Erythroblast (primary cell): Measurements from ENCODE around the gene SIRPD.

Source experiments
- GATA1 ChIP-seq: IDR thresholded peaks from 2 replicates; pipeline ENCODE4 v1.6.1; 2011; ENCODE audit warnings: low read depth, mild to moderate bottlenecking, control low read depth, low read length, moderate library complexity
- POLR2A ChIP-seq: IDR thresholded peaks from 2 replicates; pipeline ENCODE4 v1.6.1; 2011; ENCODE audit warnings: mild to moderate bottlenecking, low read length

DNA sequence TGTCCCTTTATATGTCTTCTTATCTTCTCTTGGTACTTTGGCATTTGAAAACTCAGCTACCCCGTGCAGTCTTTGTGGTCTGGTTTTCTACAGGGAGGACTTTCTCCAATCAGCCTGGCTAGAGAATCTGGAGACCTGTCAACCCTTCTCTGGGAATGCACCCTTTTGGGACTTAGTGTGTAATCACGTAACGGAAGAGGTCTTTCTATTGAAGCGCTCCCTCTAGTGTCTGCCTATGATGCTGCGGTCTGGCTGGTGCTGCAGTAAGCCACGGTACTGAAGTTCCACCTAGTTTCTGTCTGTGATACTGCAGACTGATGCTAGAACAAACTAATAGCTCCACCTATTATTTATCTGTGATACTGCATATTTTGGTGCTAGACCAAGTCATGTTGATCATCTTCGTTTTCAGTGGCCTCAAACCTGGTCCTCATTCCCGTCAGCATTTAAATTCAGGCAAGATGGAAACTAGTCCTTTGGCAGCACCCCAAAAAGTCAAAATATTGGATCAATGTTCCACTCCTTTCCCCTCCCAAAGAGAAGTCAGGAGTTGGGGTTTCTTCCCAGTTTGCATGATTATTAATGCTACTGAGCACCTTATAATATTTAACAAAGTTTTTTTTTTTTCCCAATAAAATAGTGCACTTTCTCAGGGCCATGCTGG lies 53.8 kb downstream of the SIRPD start:
- TF ChIP-seq POLR2A (no peak), GATA1 (no peak)
